Subcutaneous adipose tissue (tissue), 4 donors: Measurements from ENCODE around the gene YWHAE. TPM values are rescaled to one million over a fixed set of nuclear protein-coding genes. Genes with fewer than 3 reads are reported as not detected.

Source experiments
- total RNA-seq, 4 donors: library from RNA; depleted of rRNA; stranded (reverse); fragments of >200 nt; gene quantifications; one replicate each; pipeline ENCODE4 v1.1.0, GENCODE V29; 2016
- TF ChIP-seq, protein P1 (sequence below): fragments of 450-650 bp; IDR thresholded peaks from one replicate; pipeline ENCODE4 v1.5.1; 2016; ENCODE audit warnings: low read depth, mild to moderate bottlenecking, control low read depth, antibody characterized with exemption, moderate library complexity

The YWHAE gene
- total RNA-seq, 4 donors from 2014 or later = 501 to 781 (median 598) TPM

GRCh38 chr17:1304962-1305563 is 95.0 kb downstream of the YWHAE start:
- TF ChIP-seq, protein P1, sequence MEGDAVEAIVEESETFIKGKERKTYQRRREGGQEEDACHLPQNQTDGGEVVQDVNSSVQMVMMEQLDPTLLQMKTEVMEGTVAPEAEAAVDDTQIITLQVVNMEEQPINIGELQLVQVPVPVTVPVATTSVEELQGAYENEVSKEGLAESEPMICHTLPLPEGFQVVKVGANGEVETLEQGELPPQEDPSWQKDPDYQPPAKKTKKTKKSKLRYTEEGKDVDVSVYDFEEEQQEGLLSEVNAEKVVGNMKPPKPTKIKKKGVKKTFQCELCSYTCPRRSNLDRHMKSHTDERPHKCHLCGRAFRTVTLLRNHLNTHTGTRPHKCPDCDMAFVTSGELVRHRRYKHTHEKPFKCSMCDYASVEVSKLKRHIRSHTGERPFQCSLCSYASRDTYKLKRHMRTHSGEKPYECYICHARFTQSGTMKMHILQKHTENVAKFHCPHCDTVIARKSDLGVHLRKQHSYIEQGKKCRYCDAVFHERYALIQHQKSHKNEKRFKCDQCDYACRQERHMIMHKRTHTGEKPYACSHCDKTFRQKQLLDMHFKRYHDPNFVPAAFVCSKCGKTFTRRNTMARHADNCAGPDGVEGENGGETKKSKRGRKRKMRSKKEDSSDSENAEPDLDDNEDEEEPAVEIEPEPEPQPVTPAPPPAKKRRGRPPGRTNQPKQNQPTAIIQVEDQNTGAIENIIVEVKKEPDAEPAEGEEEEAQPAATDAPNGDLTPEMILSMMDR = no peak

DNA sequence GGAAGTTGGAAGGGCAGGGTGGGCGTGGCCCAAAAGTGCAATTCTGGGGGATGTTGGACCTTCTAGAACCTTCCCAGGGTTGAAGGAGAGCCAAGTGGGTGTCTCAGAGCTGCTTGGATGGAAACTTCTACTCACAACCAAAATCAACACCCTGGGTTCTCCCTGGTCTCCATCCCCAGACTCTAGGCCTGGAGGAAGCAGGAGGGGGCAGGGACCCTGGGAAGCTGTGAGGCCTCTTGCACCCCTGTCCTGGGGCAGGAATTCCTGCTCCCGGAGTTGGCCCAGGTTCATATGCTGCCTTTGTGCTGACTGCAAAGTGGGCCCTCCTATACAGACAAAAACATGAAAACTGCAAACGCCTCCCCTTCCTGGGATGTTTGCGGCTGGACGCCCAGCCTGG is 95.5 kb downstream of the YWHAE start:
- TF ChIP-seq, protein P1 = no peak

- TF ChIP-seq, protein P1 = no peak
Measured at GRCh38 chr17:1302761-1303160, 97.3 kb downstream of the YWHAE start.

DNA sequence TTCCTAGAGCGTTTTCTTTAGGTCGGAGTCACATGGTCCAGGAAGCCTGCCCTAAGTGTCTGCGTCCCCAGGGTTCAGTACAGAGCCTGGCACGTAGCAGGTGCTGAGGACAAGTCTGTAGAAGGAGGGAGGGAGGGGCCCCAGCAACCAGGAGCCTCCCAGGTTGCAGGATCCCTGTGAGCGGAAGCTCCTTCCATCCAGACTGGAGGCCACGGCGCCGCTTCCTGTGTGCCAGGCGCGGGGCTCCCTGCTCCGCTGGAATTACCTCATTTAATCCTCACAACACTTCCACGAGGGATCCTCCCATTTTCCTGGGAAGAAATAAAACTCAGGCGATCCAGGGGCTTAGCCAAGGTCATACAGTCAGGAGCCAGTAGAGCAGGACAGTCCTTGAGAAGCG is 98.5 kb downstream of the YWHAE start:
- TF ChIP-seq, protein P1 = no peak

DNA sequence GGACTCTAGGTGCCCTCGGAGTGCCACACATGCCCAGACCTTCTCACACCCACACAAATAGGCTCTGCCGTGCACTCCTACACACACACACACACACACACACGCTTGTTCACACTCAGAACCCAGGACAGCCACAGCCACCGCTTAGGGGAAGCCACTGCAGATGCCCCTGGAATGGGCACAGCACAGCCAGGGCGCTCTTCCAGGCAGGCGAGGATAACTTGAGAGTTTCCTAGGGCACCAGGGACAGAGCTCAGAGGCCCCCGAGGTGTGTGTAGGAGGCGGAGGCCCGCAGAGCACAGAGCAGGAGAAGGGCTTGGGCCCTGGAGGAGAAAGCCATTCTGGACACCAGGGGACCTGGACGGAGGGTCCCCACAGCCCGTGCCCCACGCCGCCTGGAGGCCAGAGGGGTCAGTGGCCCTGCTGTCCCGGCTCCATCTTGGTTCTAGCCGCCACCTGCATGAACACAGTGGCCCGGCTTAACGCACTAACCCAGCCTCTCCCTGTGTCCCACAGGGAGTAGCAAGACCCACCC is 99.6 kb downstream of the YWHAE start:
- TF ChIP-seq, protein P1 = no peak

GRCh38 chr17:1299552-1300370 is 100.3 kb downstream of the YWHAE start:
- TF ChIP-seq, protein P1 = no peak

DNA sequence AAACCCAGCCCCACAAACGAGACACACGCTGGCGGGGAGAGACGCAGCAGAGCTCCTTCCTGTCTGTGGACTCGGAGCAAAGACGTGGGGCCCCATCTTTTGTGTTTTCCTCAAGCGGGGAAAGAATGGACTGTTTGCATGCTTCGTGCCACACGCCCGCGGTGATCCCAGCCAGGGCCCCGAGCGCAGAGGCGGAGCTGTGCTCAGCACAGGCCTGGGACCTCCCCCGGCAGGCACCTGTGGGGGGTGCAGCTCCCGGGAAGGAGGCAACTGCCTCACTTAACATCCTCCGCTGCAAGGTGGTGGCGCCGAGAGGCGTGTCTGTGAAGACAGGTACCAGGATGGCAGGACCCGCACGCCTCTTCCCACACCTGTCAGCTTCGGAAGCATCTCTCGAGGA is 101.4 kb downstream of the YWHAE start:
- TF ChIP-seq, protein P1 = no peak
